Fibroblast of lung (primary cell): Measurements from ENCODE around the gene TRIM47. TPM values are rescaled to one million over a fixed set of nuclear protein-coding genes. Genes with fewer than 3 reads are reported as not detected.

Experiments
- DNase-seq, 2 donors: peaks; one replicate each; pipeline versions ENCODE4 v3.0.0 to v3.0.0-alpha.2; 2010; ENCODE audit warnings: low read depth in 2 of 2
- H2AFZ ChIP-seq: 2 replicates; pipeline ENCODE4 v1.5.1; 2012; ENCODE audit warnings: low read length, control low read depth, inconsistent platforms
- H3K27ac ChIP-seq: 2 replicates; pipeline ENCODE4 v1.5.1; 2011; ENCODE audit warnings: low read length, control low read depth; ENCODE audit not compliant: insufficient read depth
- H3K27me3 ChIP-seq: 2 replicates; pipeline ENCODE4 v1.5.1; 2011; ENCODE audit warnings: mild to moderate bottlenecking, low read length; ENCODE audit not compliant: control insufficient read depth, insufficient read depth
- H3K36me3 ChIP-seq: 2 replicates; pipeline ENCODE4 v1.5.1; 2011; ENCODE audit warnings: low read length; ENCODE audit not compliant: control insufficient read depth, insufficient read depth
- H3K4me1 ChIP-seq: 2 replicates; pipeline ENCODE4 v1.5.1; 2011; ENCODE audit warnings: low read length; ENCODE audit not compliant: control insufficient read depth, insufficient read depth; ENCODE audit errors: extremely low read depth
- H3K4me2 ChIP-seq: 2 replicates; pipeline ENCODE4 v1.5.1; 2011; ENCODE audit warnings: low read length, control low read depth; ENCODE audit not compliant: insufficient read depth; ENCODE audit errors: extremely low read depth
- H3K4me3 ChIP-seq, 4 experiments: fragments of 200-600 bp in 1 of 4; sonication (generic) in 1 of 4; replicated peaks in 1 of 4; 2 replicates each; pipeline ENCODE4 v1.5.1; 2011 to 2016; ENCODE audit warnings: low read length in 4 of 4, low read depth in 3 of 4, mild to moderate bottlenecking in 3 of 4, control low read depth in 2 of 4, inconsistent platforms in 1 of 4, mixed read lengths in 1 of 4; ENCODE audit not compliant: insufficient read depth in 1 of 4; ENCODE audit errors: control extremely low read depth in 1 of 4
- H3K79me2 ChIP-seq: 2 replicates; pipeline ENCODE4 v1.5.1; 2012; ENCODE audit warnings: mild to moderate bottlenecking, low read length, inconsistent platforms; ENCODE audit not compliant: control insufficient read depth, insufficient read depth
- H3K9ac ChIP-seq: 2 replicates; pipeline ENCODE4 v1.5.1; 2011; ENCODE audit warnings: mild to moderate bottlenecking, low read length, control low read depth; ENCODE audit not compliant: insufficient read depth
- H3K9me3 ChIP-seq: 2 replicates; pipeline ENCODE4 v1.5.1; 2012; ENCODE audit warnings: low read depth, low read length; ENCODE audit not compliant: control insufficient read depth, insufficient read depth
- H4K20me1 ChIP-seq: 2 replicates; pipeline ENCODE4 v1.5.1; 2011; ENCODE audit warnings: low read length; ENCODE audit not compliant: control insufficient read depth, insufficient read depth; ENCODE audit errors: extremely low read depth
- CTCF ChIP-seq, 2 donors: IDR thresholded peaks in 1 of 2; conservative IDR thresholded peaks in 1 of 2; 1 replicate in 1 of 2; 2 replicates in 1 of 2; pipeline ENCODE4 v1.5.1; 2011 to 2012; ENCODE audit warnings: low read length in 2 of 2, control low read depth in 1 of 2, inconsistent platforms in 1 of 2, low read depth in 1 of 2, mild to moderate bottlenecking in 1 of 2
- EZH2 ChIP-seq: IDR thresholded peaks from 2 replicates; pipeline ENCODE4 v1.5.1; 2012; ENCODE audit warnings: low read length, control low read depth, mild to moderate bottlenecking; ENCODE audit errors: missing control alignments
- polyA plus RNA-seq, 2 donors: library from polyadenylated mRNA; depleted of rRNA in 1 of 2; stranded (reverse) in 1 of 2; unstranded in 1 of 2; fragments of >200 nt; gene quantifications; 2 replicates each; pipeline ENCODE4 v1.2.1, GENCODE V29; 2011 to 2012; ENCODE audit warnings: missing spikeins in 1 of 2
- total RNA-seq: library from RNA; depleted of rRNA; stranded (reverse); fragments of >200 nt; gene quantifications from 2 replicates; pipeline ENCODE4 v1.2.1, GENCODE V29; 2014

Gene TRIM47
- total and polyA plus RNA-seq, 2 donors (not counting 1 experiment from before 2014, with no cell fraction given) = 2.2 to 16.0 TPM

- DNase-seq = peak in 1 of 2 donors; percentile 18
- no peak overlapping the region for H3K4me2 ChIP-seq
- H3K9me3 ChIP-seq = no peaks in the 10 kb centered on the region
- H3K4me1 ChIP-seq = no peaks in the 10 kb centered on the region
- no peak overlapping the region for H3K4me3 ChIP-seq
- no peaks in the 10 kb centered on the region for H3K36me3 ChIP-seq
- no peak overlapping the region for H3K27ac ChIP-seq
- H2AFZ ChIP-seq = no peak overlapping the region
- no peak for TF ChIP-seq CTCF (conservative IDR thresholded peaks at IDR 0.05 in 1 of 2, IDR thresholded peaks at IDR 0.05 in 1 of 2; ENCODE audit: low read depth in 1 of 2, low read length in 2 of 2)
- TF ChIP-seq EZH2 = no peak
- H3K9ac ChIP-seq = no peak overlapping the region
- H4K20me1 ChIP-seq = no peaks in the 10 kb centered on the region
- no peaks in the 10 kb centered on the region for H3K27me3 ChIP-seq
- peaks cover 5% of the 10 kb centered on the region for H3K79me2 ChIP-seq
These were observed 29.8 kb upstream of the TRIM47 start for GRCh38 chr17:75908201-75908600.

GRCh38 chr17:75906143-75906884 is 27.9 kb upstream of the TRIM47 start:
- no peaks in the 10 kb centered on the region for H3K4me1 ChIP-seq
- H3K27ac ChIP-seq = no peak overlapping the region
- TF ChIP-seq EZH2 = no peak
- no peak for TF ChIP-seq CTCF (conservative IDR thresholded peaks at IDR 0.05 in 1 of 2, IDR thresholded peaks at IDR 0.05 in 1 of 2; ENCODE audit: low read depth in 1 of 2, low read length in 2 of 2)
- no peaks in the 10 kb centered on the region for H4K20me1 ChIP-seq
- H3K9ac ChIP-seq = no peak overlapping the region
- H3K4me2 ChIP-seq = no peak overlapping the region
- peaks cover 5% of the 10 kb centered on the region for H3K36me3 ChIP-seq
- no peak overlapping the region for H3K4me3 ChIP-seq
- no peaks in the 10 kb centered on the region for H3K9me3 ChIP-seq
- no peaks in the 10 kb centered on the region for H3K27me3 ChIP-seq
- no peak overlapping the region for H2AFZ ChIP-seq
- no peak for DNase-seq
- H3K79me2 ChIP-seq = peaks cover 5% of the 10 kb centered on the region

- no peaks in the 10 kb centered on the region for H3K27me3 ChIP-seq
- peak; percentile 91 to 93 for DNase-seq
These were observed 26.6 kb upstream of the TRIM47 start, which contains the start of gene MRPL38 for GRCh38 chr17:75904749-75905521. TSS of gene MRPL38 (minus strand) at chr17:75904884. CDS start at chr17:75904875, 9 bp downstream.

More at GRCh38 chr17:75904749-75905521, 26.6 kb upstream of the TRIM47 start, which contains the start of gene MRPL38:
- no peaks in the 10 kb centered on the region for H4K20me1 ChIP-seq
- H3K27ac ChIP-seq = peak within 1 kb of the TSS; percentile 69
- peak within 1 kb of the TSS; percentile 75 to 92 (median 80) for H3K4me3 ChIP-seq
- H2AFZ ChIP-seq = peak within 1 kb of the TSS; percentile 75
- no peak for TF ChIP-seq EZH2
- TF ChIP-seq CTCF (conservative IDR thresholded peaks at IDR 0.05 in 1 of 2, IDR thresholded peaks at IDR 0.05 in 1 of 2; ENCODE audit: low read depth in 1 of 2, low read length in 2 of 2) = peak; percentile 73 to 87
- H3K79me2 ChIP-seq = peaks cover 5% of the 10 kb centered on the region
- peak within 1 kb of the TSS; percentile 95 for H3K4me2 ChIP-seq
- H3K36me3 ChIP-seq = peaks cover 10% of the 10 kb centered on the region
- H3K9me3 ChIP-seq = no peaks in the 10 kb centered on the region
- no peaks in the 10 kb centered on the region for H3K4me1 ChIP-seq
- peak within 1 kb of the TSS; percentile 77 for H3K9ac ChIP-seq
